Astrocyte (in vitro differentiated cells and primary cell): ENCODE data around the gene C3orf20. TPM values are rescaled to one million over a fixed set of nuclear protein-coding genes. Genes with fewer than 3 reads are reported as not detected.

Experiments used
- DNase-seq: peaks from one replicate; pipeline ENCODE4 v3.0.0-alpha.2; 2010; ENCODE audit warnings: low read depth
- FAIRE-seq: peaks from 2 replicates; lab custom pipeline; 2011; peaks lifted over from hg19 to GRCh38; lab: Jason Lieb, UNC
- H2AFZ ChIP-seq: 2 replicates; pipeline ENCODE4 v1.6.0; 2012; ENCODE audit warnings: low read depth, low read length, inconsistent platforms
- H3K27ac ChIP-seq: 2 replicates; pipeline ENCODE4 v1.5.1; 2011; ENCODE audit warnings: low read depth, low read length, inconsistent platforms
- H3K27me3 ChIP-seq: 2 replicates; pipeline ENCODE4 v1.6.0; 2011; ENCODE audit warnings: low read length, inconsistent platforms; ENCODE audit not compliant: insufficient read depth
- H3K36me3 ChIP-seq: 2 replicates; pipeline ENCODE4 v1.5.1; 2011; ENCODE audit warnings: low read length, inconsistent platforms; ENCODE audit not compliant: insufficient read depth
- H3K4me1 ChIP-seq: 2 replicates; pipeline ENCODE4 v1.5.1; 2011; ENCODE audit warnings: low read length, inconsistent platforms; ENCODE audit not compliant: insufficient read depth
- H3K4me2 ChIP-seq: 2 replicates; pipeline ENCODE4 v1.6.0; 2012; ENCODE audit warnings: low read length, inconsistent platforms
- H3K4me3 ChIP-seq: 2 replicates; pipeline ENCODE4 v1.5.1; 2011; ENCODE audit warnings: low read depth, mild to moderate bottlenecking, low read length, inconsistent platforms; ENCODE audit not compliant: insufficient read depth
- H3K79me2 ChIP-seq: 2 replicates; pipeline ENCODE4 v1.6.0; 2012; ENCODE audit warnings: mild to moderate bottlenecking, low read length, inconsistent platforms; ENCODE audit not compliant: insufficient read depth
- H3K9ac ChIP-seq: 2 replicates; pipeline ENCODE4 v1.6.0; 2012; ENCODE audit warnings: mild to moderate bottlenecking, low read length, inconsistent platforms
- H3K9me3 ChIP-seq: 2 replicates; pipeline ENCODE4 v1.5.1; 2012; ENCODE audit warnings: low read depth, mild to moderate bottlenecking, low read length, inconsistent platforms; ENCODE audit not compliant: insufficient read depth
- H4K20me1 ChIP-seq: 2 replicates; pipeline ENCODE4 v1.6.0; 2012; ENCODE audit warnings: low read length, inconsistent platforms; ENCODE audit not compliant: insufficient read depth
- H3K27ac Mint-ChIP-seq: one replicate; pipeline ENCODE4 v1.8.0; 2021; ENCODE audit warnings: mild to moderate bottlenecking, mixed read lengths; ENCODE audit not compliant: unreplicated experiment
- H3K27me3 Mint-ChIP-seq: one replicate; pipeline ENCODE4 v1.8.0; 2021; ENCODE audit warnings: low read depth, mixed read lengths; ENCODE audit not compliant: unreplicated experiment
- H3K36me3 Mint-ChIP-seq: one replicate; pipeline ENCODE4 v1.8.0; 2021; ENCODE audit warnings: low read depth, mixed read lengths; ENCODE audit not compliant: unreplicated experiment
- H3K4me1 Mint-ChIP-seq: one replicate; pipeline ENCODE4 v1.8.0; 2021; ENCODE audit warnings: low read depth, mixed read lengths; ENCODE audit not compliant: unreplicated experiment
- H3K4me3 Mint-ChIP-seq: one replicate; pipeline ENCODE4 v1.8.0; 2021; ENCODE audit warnings: mild to moderate bottlenecking, moderate library complexity, mixed read lengths; ENCODE audit not compliant: unreplicated experiment
- H3K9me3 Mint-ChIP-seq: one replicate; pipeline ENCODE4 v1.8.0; 2021; ENCODE audit warnings: mild to moderate bottlenecking, mixed read lengths; ENCODE audit not compliant: unreplicated experiment
- EZH2 ChIP-seq: IDR thresholded peaks from 2 replicates; pipeline ENCODE4 v1.6.1; 2012; ENCODE audit warnings: mild to moderate bottlenecking, low read length, inconsistent platforms; ENCODE audit not compliant: insufficient read depth
- total RNA-seq: library from RNA; stranded (reverse); gene quantifications from 2 replicates; pipeline ENCODE4 v1.2.1, GENCODE V29; 2021
- TF ChIP-seq, protein P1 (sequence below): IDR thresholded peaks from 2 replicates; pipeline ENCODE4 v1.5.1; 2011; ENCODE audit warnings: low read depth, mild to moderate bottlenecking, inconsistent platforms, low read length, moderate library complexity; ENCODE audit not compliant: insufficient read depth

Gene C3orf20
- total RNA-seq, 1 donor from 2014 or later: 0.16 TPM

DNA sequence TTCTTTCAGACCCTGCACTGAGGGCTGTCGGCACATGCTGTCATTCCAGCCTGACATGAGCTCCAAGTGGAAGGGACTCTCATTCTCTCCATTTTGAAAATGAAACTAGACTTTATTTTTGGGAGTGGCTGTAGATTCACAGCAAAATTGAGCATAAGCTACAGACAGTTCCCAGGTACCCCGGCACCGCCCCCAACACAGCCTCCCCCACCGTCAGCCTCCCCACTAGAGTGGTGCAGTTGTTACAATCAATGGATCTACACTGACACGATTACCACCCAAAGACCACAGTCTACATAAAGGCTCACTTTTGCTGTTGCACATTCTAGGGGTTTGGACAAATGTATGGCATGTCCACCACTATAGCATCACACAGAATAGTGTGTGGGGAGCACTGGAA is 114.3 kb downstream of the C3orf20 start:
- Histone ChIP-seq H4K20me1 (no peaks in the 10 kb centered on the region), H3K27ac (no peak overlapping the region), H3K4me2 (no peak overlapping the region), H3K27me3 (peaks cover 12% of the 10 kb centered on the region), H3K4me3 (no peak overlapping the region), H3K36me3 (no peaks in the 10 kb centered on the region), H3K9me3 (no peaks in the 10 kb centered on the region), H3K4me1 (peaks cover 8% of the 10 kb centered on the region), H3K79me2 (no peaks in the 10 kb centered on the region), H2AFZ (no peak overlapping the region), H3K9ac (no peak overlapping the region)
- TF ChIP-seq EZH2: no peak
- TF ChIP-seq, protein P1, sequence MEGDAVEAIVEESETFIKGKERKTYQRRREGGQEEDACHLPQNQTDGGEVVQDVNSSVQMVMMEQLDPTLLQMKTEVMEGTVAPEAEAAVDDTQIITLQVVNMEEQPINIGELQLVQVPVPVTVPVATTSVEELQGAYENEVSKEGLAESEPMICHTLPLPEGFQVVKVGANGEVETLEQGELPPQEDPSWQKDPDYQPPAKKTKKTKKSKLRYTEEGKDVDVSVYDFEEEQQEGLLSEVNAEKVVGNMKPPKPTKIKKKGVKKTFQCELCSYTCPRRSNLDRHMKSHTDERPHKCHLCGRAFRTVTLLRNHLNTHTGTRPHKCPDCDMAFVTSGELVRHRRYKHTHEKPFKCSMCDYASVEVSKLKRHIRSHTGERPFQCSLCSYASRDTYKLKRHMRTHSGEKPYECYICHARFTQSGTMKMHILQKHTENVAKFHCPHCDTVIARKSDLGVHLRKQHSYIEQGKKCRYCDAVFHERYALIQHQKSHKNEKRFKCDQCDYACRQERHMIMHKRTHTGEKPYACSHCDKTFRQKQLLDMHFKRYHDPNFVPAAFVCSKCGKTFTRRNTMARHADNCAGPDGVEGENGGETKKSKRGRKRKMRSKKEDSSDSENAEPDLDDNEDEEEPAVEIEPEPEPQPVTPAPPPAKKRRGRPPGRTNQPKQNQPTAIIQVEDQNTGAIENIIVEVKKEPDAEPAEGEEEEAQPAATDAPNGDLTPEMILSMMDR: no peak
- Mint-ChIP-seq H3K27ac (no peak overlapping the region), H3K4me3 (no peak overlapping the region), H3K27me3 (peaks cover 51% of the 10 kb centered on the region), H3K9me3 (no peaks in the 10 kb centered on the region), H3K36me3 (peaks cover 1% of the 10 kb centered on the region), H3K4me1 (peaks cover 2% of the 10 kb centered on the region)
- no peak for DNase-seq
- FAIRE-seq: no peak

DNA sequence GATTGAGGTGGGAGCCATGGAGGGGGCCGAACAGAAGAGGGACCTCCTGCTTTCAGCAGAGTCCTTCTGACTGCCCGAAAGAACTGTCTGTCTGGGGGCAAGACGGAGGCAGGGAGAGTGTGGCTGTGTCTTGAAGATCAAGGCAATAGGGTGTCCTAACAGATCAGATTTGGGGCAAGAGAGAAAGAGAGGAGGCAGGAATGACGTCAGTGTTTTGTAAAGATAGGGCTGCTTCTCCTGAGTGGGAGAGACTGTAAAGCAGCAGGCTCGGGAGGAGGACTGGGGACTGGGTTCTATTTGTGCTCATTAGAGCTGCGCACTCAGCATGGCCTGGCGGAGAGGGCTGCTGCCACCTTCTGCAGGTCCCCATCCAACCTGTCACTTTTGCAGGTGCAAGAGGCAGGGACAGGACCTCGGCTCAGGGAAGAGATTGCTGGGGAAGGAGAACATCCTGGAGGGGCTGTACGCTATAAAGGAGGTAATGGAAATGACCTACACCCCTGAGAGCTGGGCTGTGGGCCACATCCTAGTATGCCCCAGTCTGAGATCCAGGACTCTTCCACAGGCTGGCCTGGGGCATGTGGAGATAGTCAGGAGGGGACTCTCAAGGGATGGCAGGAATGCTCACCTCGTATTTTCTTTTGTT is 114.8 kb downstream of the C3orf20 start:
- peaks cover 47% of the 10 kb centered on the region for H3K27me3 Mint-ChIP-seq
- no peak for DNase-seq
- no peak for FAIRE-seq

More for the DNA sequence above, 114.8 kb downstream of the C3orf20 start:
- no peak overlapping the region for H3K4me3 Mint-ChIP-seq
- no peak overlapping the region for H3K4me2 ChIP-seq
- no peaks in the 10 kb centered on the region for H3K9me3 Mint-ChIP-seq
- TF ChIP-seq EZH2: no peak
- TF ChIP-seq, protein P1: no peak
- H3K9ac ChIP-seq: no peak overlapping the region
- H3K79me2 ChIP-seq: no peaks in the 10 kb centered on the region
- H3K27ac Mint-ChIP-seq: no peak overlapping the region
- peaks cover 1% of the 10 kb centered on the region for H3K36me3 Mint-ChIP-seq
- peaks cover 2% of the 10 kb centered on the region for H3K4me1 Mint-ChIP-seq
- H3K36me3 ChIP-seq: no peaks in the 10 kb centered on the region
- no peaks in the 10 kb centered on the region for H4K20me1 ChIP-seq
- no peak overlapping the region for H3K27ac ChIP-seq
- H3K4me1 ChIP-seq: peaks cover 8% of the 10 kb centered on the region
- peaks cover 12% of the 10 kb centered on the region for H3K27me3 ChIP-seq
- no peaks in the 10 kb centered on the region for H3K9me3 ChIP-seq
- H2AFZ ChIP-seq: no peak overlapping the region
- no peak overlapping the region for H3K4me3 ChIP-seq
